A549 (cell line): ENCODE data around the gene MAPT.

Experiments
- CBX8 ChIP-seq: fragments of 200-600 bp; sonication (generic); IDR thresholded peaks from 2 replicates; pipeline ENCODE4 v1.6.1; 2016
- EP300 ChIP-seq, 2 experiments: fragments of >200 bp; sonication (Bioruptor Twin); formaldehyde crosslinking; IDR thresholded peaks; 2 replicates in 1 of 2; 3 replicates in 1 of 2; pipeline ENCODE4 v1.6.1; 2016 to 2017
- JUN ChIP-seq, 2 experiments: fragments of >200 bp; sonication (Bioruptor Twin); formaldehyde crosslinking; IDR thresholded peaks; 2 replicates in 1 of 2; 3 replicates in 1 of 2; pipeline ENCODE4 v1.6.1; 2016 to 2017
- MYC ChIP-seq: IDR thresholded peaks from 2 replicates; pipeline ENCODE4 v1.6.1; 2012; ENCODE audit warnings: mild to moderate bottlenecking, inconsistent platforms, low read length, improper control_type of control experiment, borderline replicate concordance
- PHF8 ChIP-seq: fragments of 200-600 bp; sonication (generic); IDR thresholded peaks from 2 replicates; pipeline ENCODE4 v1.6.1; 2016; ENCODE audit warnings: low read depth, mild to moderate bottlenecking, antibody characterized with exemption, moderate library complexity, borderline replicate concordance
- POLR2A ChIP-seq: IDR thresholded peaks from 2 replicates; pipeline ENCODE4 v1.6.1; 2012; ENCODE audit warnings: mild to moderate bottlenecking, low read length
- RAD21 ChIP-seq, 2 experiments: fragments of >200 bp in 1 of 2; sonication (Bioruptor Twin) in 1 of 2; formaldehyde crosslinking in 1 of 2; IDR thresholded peaks in 1 of 2; conservative IDR thresholded peaks in 1 of 2; 2 replicates in 1 of 2; 3 replicates in 1 of 2; pipeline ENCODE4 v1.6.1; 2012 to 2018; ENCODE audit warnings: inconsistent platforms in 1 of 2
- TF ChIP-seq, protein P1 (sequence below): fragments of >200 bp; sonication (Bioruptor Twin); formaldehyde crosslinking; IDR thresholded peaks from 3 replicates; pipeline ENCODE4 v1.5.1; 2016
- TF ChIP-seq, protein P2 (sequence below): fragments of 250-450 bp; sonication (Bioruptor Pico); IDR thresholded peaks from 2 replicates; pipeline ENCODE4 v1.5.0; 2021; ENCODE audit warnings: mild to moderate bottlenecking, moderate library complexity, borderline replicate concordance
- TF ChIP-seq, protein P3 (sequence below): IDR thresholded peaks from 2 replicates; pipeline ENCODE4 v1.6.1; 2012

DNA sequence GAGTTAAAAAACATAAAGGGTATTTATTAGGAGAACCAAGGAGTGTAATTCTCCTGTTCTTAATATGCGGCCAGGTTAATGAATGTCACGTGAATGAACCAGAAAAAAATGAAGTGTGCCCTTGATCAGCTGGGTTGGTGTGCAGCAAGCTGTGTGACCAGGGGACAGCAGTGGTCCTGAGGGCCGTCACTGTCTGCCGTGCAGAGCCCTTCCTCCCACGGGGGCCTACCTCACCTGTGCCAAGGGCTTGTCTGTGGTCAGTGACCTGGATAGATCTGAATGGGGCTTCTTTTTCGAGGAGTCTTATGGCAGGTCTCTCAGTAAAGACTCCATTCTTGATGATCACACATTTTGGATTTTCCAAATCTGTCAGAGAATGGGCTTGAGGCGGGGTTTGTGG, 87.0 kb downstream of the MAPT start:
- TF ChIP-seq RAD21 (conservative IDR thresholded peaks at IDR 0.05 in 1 of 2, IDR thresholded peaks at IDR 0.05 in 1 of 2) (no peak), PHF8 (no peak), POLR2A (no peak), MYC (no peak), CBX8 (no peak), JUN (IDR thresholded peaks at IDR 0.05) (no peak), EP300 (IDR thresholded peaks at IDR 0.05) (no peak)
- TF ChIP-seq, protein P1, sequence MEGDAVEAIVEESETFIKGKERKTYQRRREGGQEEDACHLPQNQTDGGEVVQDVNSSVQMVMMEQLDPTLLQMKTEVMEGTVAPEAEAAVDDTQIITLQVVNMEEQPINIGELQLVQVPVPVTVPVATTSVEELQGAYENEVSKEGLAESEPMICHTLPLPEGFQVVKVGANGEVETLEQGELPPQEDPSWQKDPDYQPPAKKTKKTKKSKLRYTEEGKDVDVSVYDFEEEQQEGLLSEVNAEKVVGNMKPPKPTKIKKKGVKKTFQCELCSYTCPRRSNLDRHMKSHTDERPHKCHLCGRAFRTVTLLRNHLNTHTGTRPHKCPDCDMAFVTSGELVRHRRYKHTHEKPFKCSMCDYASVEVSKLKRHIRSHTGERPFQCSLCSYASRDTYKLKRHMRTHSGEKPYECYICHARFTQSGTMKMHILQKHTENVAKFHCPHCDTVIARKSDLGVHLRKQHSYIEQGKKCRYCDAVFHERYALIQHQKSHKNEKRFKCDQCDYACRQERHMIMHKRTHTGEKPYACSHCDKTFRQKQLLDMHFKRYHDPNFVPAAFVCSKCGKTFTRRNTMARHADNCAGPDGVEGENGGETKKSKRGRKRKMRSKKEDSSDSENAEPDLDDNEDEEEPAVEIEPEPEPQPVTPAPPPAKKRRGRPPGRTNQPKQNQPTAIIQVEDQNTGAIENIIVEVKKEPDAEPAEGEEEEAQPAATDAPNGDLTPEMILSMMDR = no peak
- TF ChIP-seq, protein P2, sequence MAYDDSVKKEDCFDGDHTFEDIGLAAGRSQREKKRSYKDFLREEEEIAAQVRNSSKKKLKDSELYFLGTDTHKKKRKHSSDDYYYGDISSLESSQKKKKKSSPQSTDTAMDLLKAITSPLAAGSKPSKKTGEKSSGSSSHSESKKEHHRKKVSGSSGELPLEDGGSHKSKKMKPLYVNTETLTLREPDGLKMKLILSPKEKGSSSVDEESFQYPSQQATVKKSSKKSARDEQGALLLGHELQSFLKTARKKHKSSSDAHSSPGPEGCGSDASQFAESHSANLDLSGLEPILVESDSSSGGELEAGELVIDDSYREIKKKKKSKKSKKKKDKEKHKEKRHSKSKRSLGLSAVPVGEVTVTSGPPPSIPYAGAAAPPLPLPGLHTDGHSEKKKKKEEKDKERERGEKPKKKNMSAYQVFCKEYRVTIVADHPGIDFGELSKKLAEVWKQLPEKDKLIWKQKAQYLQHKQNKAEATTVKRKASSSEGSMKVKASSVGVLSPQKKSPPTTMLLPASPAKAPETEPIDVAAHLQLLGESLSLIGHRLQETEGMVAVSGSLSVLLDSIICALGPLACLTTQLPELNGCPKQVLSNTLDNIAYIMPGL (CRISPR knock-in tag) = no peak
- TF ChIP-seq, protein P3, sequence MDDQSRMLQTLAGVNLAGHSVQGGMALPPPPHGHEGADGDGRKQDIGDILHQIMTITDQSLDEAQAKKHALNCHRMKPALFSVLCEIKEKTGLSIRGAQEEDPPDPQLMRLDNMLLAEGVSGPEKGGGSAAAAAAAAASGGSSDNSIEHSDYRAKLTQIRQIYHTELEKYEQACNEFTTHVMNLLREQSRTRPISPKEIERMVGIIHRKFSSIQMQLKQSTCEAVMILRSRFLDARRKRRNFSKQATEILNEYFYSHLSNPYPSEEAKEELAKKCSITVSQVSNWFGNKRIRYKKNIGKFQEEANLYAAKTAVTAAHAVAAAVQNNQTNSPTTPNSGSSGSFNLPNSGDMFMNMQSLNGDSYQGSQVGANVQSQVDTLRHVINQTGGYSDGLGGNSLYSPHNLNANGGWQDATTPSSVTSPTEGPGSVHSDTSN = no peak
